HepG2 (cell line): ENCODE results near the gene TMEFF1. TPM values are rescaled to one million over a fixed set of nuclear protein-coding genes. Genes with fewer than 3 reads are reported as not detected.

ENCODE experiments used
- ATF1 ChIP-seq: IDR thresholded peaks from 2 replicates; pipeline ENCODE4 v1.6.1; 2016; ENCODE audit warnings: mild to moderate bottlenecking, control low read depth
- CBFB ChIP-seq: sonication (generic); formaldehyde crosslinking; IDR thresholded peaks from 2 replicates; pipeline ENCODE4 v1.4.0; 2020; ENCODE audit warnings: missing genetic modification reagents
- IKZF1 ChIP-seq: fragments of 450-650 bp; IDR thresholded peaks from 2 replicates; pipeline ENCODE4 v1.7.1; 2016
- KMT2A ChIP-seq: sonication (generic); formaldehyde crosslinking; IDR thresholded peaks from 2 replicates; pipeline ENCODE4 v1.4.0; 2020; ENCODE audit warnings: missing genetic modification reagents
- MBD4 ChIP-seq: IDR thresholded peaks from 2 replicates; pipeline ENCODE4 v1.6.1; 2012; ENCODE audit warnings: low read length, inconsistent platforms, borderline replicate concordance
- MNT ChIP-seq: fragments of 450-650 bp; IDR thresholded peaks from 2 replicates; pipeline ENCODE4 v1.6.1; 2016
- NKX3-1 ChIP-seq: sonication (generic); formaldehyde crosslinking; IDR thresholded peaks from 2 replicates; pipeline ENCODE4 v1.5.0; 2020; ENCODE audit warnings: missing genetic modification reagents
- YEATS4 ChIP-seq: sonication (generic); formaldehyde crosslinking; IDR thresholded peaks from 2 replicates; pipeline ENCODE4 v1.4.0; 2020; ENCODE audit warnings: missing genetic modification reagents, borderline replicate concordance
- ZFAT ChIP-seq: sonication (generic); formaldehyde crosslinking; conservative IDR thresholded peaks from 2 replicates; pipeline ENCODE4 v1.8.1; 2023; ENCODE audit warnings: missing genetic modification reagents, inconsistent platforms
- ZFP37 ChIP-seq: sonication (generic); formaldehyde crosslinking; IDR thresholded peaks from 2 replicates; pipeline ENCODE4 v1.4.0; 2020; ENCODE audit warnings: missing genetic modification reagents, borderline replicate concordance
- ZFP41 ChIP-seq: sonication (generic); formaldehyde crosslinking; IDR thresholded peaks from 2 replicates; pipeline ENCODE4 v1.4.0; 2020; ENCODE audit warnings: mild to moderate bottlenecking, missing genetic modification reagents, borderline replicate concordance
- ZGPAT ChIP-seq: IDR thresholded peaks from 2 replicates; pipeline ENCODE4 v1.6.1; 2016; ENCODE audit warnings: mild to moderate bottlenecking
- ZNF274 ChIP-seq: sonication (generic); formaldehyde crosslinking; IDR thresholded peaks from 2 replicates; pipeline ENCODE4 v1.5.1; 2020; ENCODE audit warnings: mild to moderate bottlenecking, missing genetic modification reagents
- ZNF275 ChIP-seq: sonication (generic); formaldehyde crosslinking; IDR thresholded peaks from 2 replicates; pipeline ENCODE4 v1.8.0; 2022; ENCODE audit warnings: missing genetic modification reagents, mild to moderate bottlenecking, inconsistent platforms, borderline replicate concordance
- ZNF292 ChIP-seq: sonication (generic); formaldehyde crosslinking; IDR thresholded peaks from 2 replicates; pipeline ENCODE4 v1.8.1; 2022; ENCODE audit warnings: mild to moderate bottlenecking, low read depth, missing genetic modification reagents, borderline replicate concordance
- ZNF3 ChIP-seq: IDR thresholded peaks from 2 replicates; pipeline ENCODE4 v1.7.0; 2017; ENCODE audit warnings: inconsistent platforms
- ZNF30 ChIP-seq: sonication (generic); formaldehyde crosslinking; IDR thresholded peaks from 2 replicates; pipeline ENCODE4 v1.5.0; 2020; ENCODE audit warnings: mild to moderate bottlenecking, missing genetic modification reagents
- ZNF326 ChIP-seq: sonication (generic); formaldehyde crosslinking; IDR thresholded peaks from 2 replicates; pipeline ENCODE4 v1.4.0; 2020; ENCODE audit warnings: missing genetic modification reagents, borderline replicate concordance
- ZNF337 ChIP-seq: sonication (generic); formaldehyde crosslinking; IDR thresholded peaks from 2 replicates; pipeline ENCODE4 v1.5.1; 2020; ENCODE audit warnings: missing genetic modification reagents, low read depth, mild to moderate bottlenecking, borderline replicate concordance
- ZNF362 ChIP-seq: sonication (generic); formaldehyde crosslinking; IDR thresholded peaks from 2 replicates; pipeline ENCODE4 v1.4.0; 2020; ENCODE audit warnings: missing genetic modification reagents, mild to moderate bottlenecking, borderline replicate concordance
- ZNF460 ChIP-seq: sonication (generic); formaldehyde crosslinking; IDR thresholded peaks from 2 replicates; pipeline ENCODE4 v1.5.1; 2020; ENCODE audit warnings: missing genetic modification reagents, mild to moderate bottlenecking, borderline replicate concordance
- ZNF543 ChIP-seq: sonication (generic); formaldehyde crosslinking; IDR thresholded peaks from 2 replicates; pipeline ENCODE4 v1.4.0; 2020; ENCODE audit warnings: mild to moderate bottlenecking, missing genetic modification reagents
- ZNF550 ChIP-seq: sonication (generic); formaldehyde crosslinking; IDR thresholded peaks from 2 replicates; pipeline ENCODE4 v1.4.0; 2020; ENCODE audit warnings: mild to moderate bottlenecking, missing genetic modification reagents, borderline replicate concordance
- ZNF572 ChIP-seq: sonication (generic); formaldehyde crosslinking; IDR thresholded peaks from 2 replicates; pipeline ENCODE4 v1.5.1; 2020; ENCODE audit warnings: mild to moderate bottlenecking, missing genetic modification reagents
- ZNF781 ChIP-seq: sonication (generic); formaldehyde crosslinking; IDR thresholded peaks from 2 replicates; pipeline ENCODE4 v1.5.1; 2020; ENCODE audit warnings: borderline replicate concordance, mild to moderate bottlenecking, missing genetic modification reagents; ENCODE audit errors: not compliant biosample characterization
- ZNF782 ChIP-seq: sonication (generic); formaldehyde crosslinking; IDR thresholded peaks from 2 replicates; pipeline ENCODE4 v1.4.0; 2020; ENCODE audit warnings: missing genetic modification reagents, mild to moderate bottlenecking, borderline replicate concordance
- polyA plus RNA-seq, 8 experiments: library from polyadenylated mRNA; depleted of rRNA in 3 of 8; stranded (reverse) in 7 of 8; unstranded in 1 of 8; fragments of >200 nt; fragmentation: Illumina TruSeq in 4 of 8; extraction: Trizol in 4 of 8; gene quantifications; 2 replicates each; pipeline versions ENCODE4 v1.2.1 to v1.2.3, GENCODE V29; 2011 to 2016; ENCODE audit warnings: low read depth in 4 of 8, missing spikeins in 1 of 8, mixed read lengths in 1 of 8; ENCODE audit not compliant: insufficient read depth in 1 of 8
- total RNA-seq, 5 experiments: library from RNA; depleted of rRNA; stranded (reverse); fragments of >200 nt; fragmentation: Illumina TruSeq; extraction: Trizol; gene quantifications; 2 replicates each; pipeline ENCODE4 v1.2.3, GENCODE V29; 2016; ENCODE audit warnings: low read depth in 1 of 5

Gene TMEFF1
- total and polyA plus RNA-seq, 2 of the 13 experiments (the other 11 are each of a cell fraction or from before 2014, with no cell fraction given), result 0.87 to 1.9 TPM

- TF ChIP-seq ZFP41 (CRISPR knock-in tag), result no peak
- TF ChIP-seq ZNF782, result no peak
- TF ChIP-seq YEATS4, result no peak
- TF ChIP-seq ZFAT, result no peak
- TF ChIP-seq ZNF326 (CRISPR knock-in tag), result no peak
- TF ChIP-seq ZNF362 (CRISPR knock-in tag), result no peak
- no peak for TF ChIP-seq ZNF3 (CRISPR knock-in tag)
- TF ChIP-seq NKX3-1 (CRISPR knock-in tag), result no peak
- TF ChIP-seq ZFP37 (CRISPR knock-in tag), result no peak
- TF ChIP-seq KMT2A (CRISPR knock-in tag), result no peak
- TF ChIP-seq ZNF292 (CRISPR knock-in tag), result no peak
- TF ChIP-seq ZGPAT (CRISPR knock-in tag), result peak; percentile 46; the same call in 1 of the 2 replicates
- TF ChIP-seq ATF1 (CRISPR knock-in tag), result no peak
- no peak for TF ChIP-seq IKZF1
- TF ChIP-seq ZNF543 (CRISPR knock-in tag), result no peak
- TF ChIP-seq ZNF337 (CRISPR knock-in tag), result no peak
- no peak for TF ChIP-seq ZNF550 (CRISPR knock-in tag)
- no peak for TF ChIP-seq ZNF572 (CRISPR knock-in tag)
- no peak for TF ChIP-seq ZNF274 (CRISPR knock-in tag)
- TF ChIP-seq CBFB, result no peak
- no peak for TF ChIP-seq ZNF30 (CRISPR knock-in tag)
- TF ChIP-seq MBD4, result no peak
- no peak for TF ChIP-seq ZNF275 (CRISPR knock-in tag)
- no peak for TF ChIP-seq ZNF781 (CRISPR knock-in tag)
- TF ChIP-seq ZNF460, result no peak; the same call in 1 of the 2 replicates
- TF ChIP-seq MNT, result no peak
These were observed 28.9 kb upstream of the TMEFF1 start (continued) for GRCh38 chr9:100443781-100444768.
